AG09309 (cell line): ENCODE measurements around the gene SNX4.
"Not testable (repeated sequence)": the region's sequence is repeated elsewhere in the genome, so short reads cannot be mapped to it uniquely, and the experiment has no call there.

Source experiments
- DNase-seq: peaks from one replicate; pipeline ENCODE4 v3.0.0-alpha.2; 2010; ENCODE audit warnings: low read depth
- H3K4me3 ChIP-seq: 2 replicates; pipeline ENCODE4 v1.5.1; 2011; ENCODE audit warnings: mild to moderate bottlenecking, low read depth, low read length, moderate library complexity; ENCODE audit not compliant: control insufficient read depth
- TF ChIP-seq, protein P1 (sequence below): IDR thresholded peaks from 2 replicates; pipeline ENCODE4 v1.5.1; 2011; ENCODE audit warnings: mild to moderate bottlenecking, low read depth, low read length, inconsistent platforms; ENCODE audit not compliant: insufficient read depth, control insufficient read depth; ENCODE audit errors: missing control alignments

The SNX4 gene

DNA sequence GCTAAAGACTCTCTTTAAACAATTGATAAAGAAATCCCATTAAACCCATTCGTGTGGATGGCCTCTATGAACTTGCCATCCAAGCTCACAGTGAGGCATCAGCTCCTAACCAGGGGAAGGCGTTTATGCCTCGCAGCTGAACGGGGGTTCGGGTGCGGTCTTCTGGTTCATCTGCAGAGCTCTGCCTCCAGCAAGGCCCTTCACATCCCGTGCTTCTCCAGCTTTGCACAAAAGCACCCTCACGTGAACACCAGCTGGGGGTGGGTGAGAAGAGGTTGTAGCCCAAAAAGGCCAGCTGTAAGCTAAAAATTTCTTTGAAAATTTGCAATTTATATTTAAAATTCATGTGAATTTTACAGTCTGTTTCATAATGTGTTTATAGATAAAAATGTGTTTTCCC is 105.3 kb downstream of the SNX4 start:
- H3K4me3 ChIP-seq, result no peak overlapping the region
- TF ChIP-seq, protein P1, sequence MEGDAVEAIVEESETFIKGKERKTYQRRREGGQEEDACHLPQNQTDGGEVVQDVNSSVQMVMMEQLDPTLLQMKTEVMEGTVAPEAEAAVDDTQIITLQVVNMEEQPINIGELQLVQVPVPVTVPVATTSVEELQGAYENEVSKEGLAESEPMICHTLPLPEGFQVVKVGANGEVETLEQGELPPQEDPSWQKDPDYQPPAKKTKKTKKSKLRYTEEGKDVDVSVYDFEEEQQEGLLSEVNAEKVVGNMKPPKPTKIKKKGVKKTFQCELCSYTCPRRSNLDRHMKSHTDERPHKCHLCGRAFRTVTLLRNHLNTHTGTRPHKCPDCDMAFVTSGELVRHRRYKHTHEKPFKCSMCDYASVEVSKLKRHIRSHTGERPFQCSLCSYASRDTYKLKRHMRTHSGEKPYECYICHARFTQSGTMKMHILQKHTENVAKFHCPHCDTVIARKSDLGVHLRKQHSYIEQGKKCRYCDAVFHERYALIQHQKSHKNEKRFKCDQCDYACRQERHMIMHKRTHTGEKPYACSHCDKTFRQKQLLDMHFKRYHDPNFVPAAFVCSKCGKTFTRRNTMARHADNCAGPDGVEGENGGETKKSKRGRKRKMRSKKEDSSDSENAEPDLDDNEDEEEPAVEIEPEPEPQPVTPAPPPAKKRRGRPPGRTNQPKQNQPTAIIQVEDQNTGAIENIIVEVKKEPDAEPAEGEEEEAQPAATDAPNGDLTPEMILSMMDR, result no peak

DNA sequence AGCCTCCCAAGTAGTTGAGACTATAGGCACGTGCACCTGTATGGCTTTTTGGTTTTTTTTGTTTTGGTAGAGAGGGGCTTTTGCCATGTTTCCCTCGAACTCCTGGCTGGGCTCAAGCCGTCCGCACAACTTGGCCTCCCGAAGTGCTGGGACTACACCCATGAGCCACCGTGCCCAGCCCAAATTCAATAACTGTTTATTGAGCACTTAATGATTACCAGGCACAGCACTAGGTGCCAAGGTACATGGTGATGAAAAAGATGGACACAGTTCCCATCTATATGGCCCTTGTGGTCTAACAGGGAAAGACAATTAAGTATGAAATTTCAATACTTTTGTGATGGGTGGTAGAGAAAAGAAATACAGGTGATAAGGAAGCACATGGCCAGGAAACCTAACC is 109.1 kb downstream of the SNX4 start:
- DNase-seq, result no peak
- H3K4me3 ChIP-seq, result no peak overlapping the region
- TF ChIP-seq, protein P1, result no peak

More for the DNA sequence above, 105.3 kb downstream of the SNX4 start:
- DNase-seq, result no peak

DNA sequence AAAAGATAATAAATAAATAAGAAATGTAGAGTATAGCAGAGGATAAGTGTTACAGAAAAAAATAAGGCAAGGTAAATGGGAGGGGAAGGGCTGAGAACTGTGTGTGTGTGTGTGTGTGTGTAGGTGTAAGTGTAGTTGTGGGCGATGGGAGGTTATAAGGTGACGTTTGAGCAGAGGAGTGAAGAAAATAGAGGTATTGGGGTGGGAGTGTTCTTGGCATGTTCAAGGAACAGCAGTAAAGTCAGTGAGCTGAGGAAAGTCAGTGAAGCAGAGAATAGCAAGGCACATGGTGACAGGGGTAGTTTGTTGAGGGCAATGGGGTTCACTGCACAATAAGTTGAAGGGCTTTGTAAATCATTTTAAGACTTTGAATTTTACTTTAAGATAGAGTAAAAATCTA is 113.9 kb downstream of the SNX4 start:
- DNase-seq, result no peak
- TF ChIP-seq, protein P1, result no peak
- no peak overlapping the region for H3K4me3 ChIP-seq

DNA sequence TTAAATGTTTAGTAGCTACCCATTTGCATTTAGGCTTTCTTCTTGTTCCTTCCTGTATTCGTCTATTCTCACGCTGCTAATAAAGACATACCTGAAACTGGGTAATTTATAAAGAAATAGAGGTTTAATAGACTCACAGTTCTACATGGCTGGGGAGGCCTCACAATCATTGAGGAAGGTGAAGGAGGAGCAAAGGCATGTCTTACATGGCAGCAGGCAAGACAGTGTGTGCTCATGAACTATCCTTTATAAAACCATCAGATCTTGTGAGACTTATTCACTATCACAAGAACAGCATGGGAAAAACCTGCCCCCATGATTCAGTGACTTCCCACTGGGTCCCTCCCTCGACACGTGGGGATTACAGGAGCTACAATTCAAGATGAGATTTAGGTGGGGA is 114.5 kb downstream of the SNX4 start:
- H3K4me3 ChIP-seq, DNase-seq: not testable (repeated sequence)

DNA sequence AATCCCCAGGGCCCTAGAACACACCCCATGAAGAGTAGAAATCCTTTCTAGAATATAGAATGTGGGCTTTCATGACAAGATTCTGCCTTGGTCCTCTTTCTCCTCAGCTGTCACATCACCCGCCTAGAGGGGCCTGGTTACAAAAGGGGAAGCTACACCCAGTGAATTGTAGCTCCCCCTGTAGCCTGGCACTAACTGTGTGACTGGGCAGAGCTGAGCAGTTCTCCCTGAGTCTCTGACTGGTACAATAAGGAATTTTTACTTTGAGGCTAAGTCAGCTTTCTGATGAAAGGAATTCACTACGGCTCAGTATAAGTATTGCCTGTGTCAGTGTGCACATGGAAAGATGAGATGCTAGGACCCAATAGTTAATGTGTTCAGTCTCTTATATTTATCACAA is 116.2 kb downstream of the SNX4 start:
- TF ChIP-seq, protein P1, result peak; percentile 37
- H3K4me3 ChIP-seq, result no peak overlapping the region
- no peak for DNase-seq

DNA sequence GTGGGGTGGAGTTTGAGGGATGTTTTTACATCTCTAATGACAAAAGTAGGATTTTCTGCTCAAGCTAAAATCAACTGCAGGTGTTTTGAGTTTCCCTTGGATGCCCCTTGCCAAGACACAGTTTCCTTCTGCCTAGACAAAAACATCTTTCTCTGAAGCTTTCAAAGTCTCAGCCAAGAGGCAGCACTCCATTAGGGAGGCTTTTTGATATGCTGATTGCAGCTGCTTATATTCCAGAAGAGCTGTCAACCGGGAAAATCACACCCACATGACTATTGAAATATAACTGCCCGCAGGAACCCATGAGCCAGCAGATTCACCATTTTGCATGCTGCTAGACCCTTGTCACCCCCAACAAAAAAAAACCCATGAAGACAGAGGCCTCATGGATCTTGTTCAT is 117.4 kb downstream of the SNX4 start:
- TF ChIP-seq, protein P1, result no peak

DNA sequence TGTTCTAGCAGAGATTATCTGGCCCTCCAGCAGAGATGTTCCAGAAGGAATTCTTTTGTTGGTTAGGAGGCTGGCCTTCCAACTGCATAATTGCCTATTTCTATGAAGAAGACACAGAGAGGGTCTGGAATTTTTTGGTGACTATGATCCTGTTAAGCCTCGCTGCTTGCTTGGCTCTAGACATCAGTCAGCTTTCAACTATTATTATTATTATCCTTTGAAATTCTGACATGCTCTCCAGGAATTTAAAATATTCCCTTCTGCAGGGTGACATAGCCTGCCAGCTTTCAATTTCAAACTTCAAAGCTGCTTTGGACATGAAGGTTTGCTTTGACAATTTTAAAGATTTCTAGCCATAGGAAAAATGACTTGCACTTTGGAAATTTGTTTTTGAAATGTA is 118.6 kb downstream of the SNX4 start:
- DNase-seq, result no peak
- H3K4me3 ChIP-seq, result no peak overlapping the region

More for the DNA sequence above, 117.4 kb downstream of the SNX4 start:
- DNase-seq, result no peak
- no peak overlapping the region for H3K4me3 ChIP-seq

More for the DNA sequence above, 118.6 kb downstream of the SNX4 start:
- TF ChIP-seq, protein P1, result no peak
